ENCODE results near the gene ATP1A3.

The ATP1A3 gene

DNA sequence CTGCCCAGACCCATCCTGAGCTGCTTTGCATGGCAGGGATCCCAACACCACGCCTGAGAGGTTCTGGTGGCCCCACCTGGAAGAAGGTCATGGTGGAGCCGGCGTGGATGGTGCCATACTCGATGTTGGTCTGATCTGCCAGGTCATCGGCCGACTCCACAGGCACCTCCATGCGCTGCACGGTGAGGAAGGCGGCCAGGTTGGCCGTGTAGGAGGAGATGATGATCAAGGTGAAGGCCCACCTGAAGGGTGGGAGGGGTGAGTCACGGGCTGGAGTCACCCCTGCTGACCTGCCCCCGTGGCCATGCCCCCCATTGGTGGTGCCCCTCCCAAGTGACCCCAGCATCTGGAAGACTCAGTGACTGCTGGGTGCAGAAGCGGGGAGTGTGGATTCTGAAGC, 12.5 kb upstream of the ATP1A3 start:
- H4K91ac ChIP-seq (ENCODE audit: low read length): no peak overlapping the region
- H3K23ac ChIP-seq (ENCODE audit: low read length in 2 of 2): no peak overlapping the region
- no peak overlapping the region for H2BK5ac ChIP-seq (ENCODE audit: low read depth, low read length, poor library complexity, severe bottlenecking)
- no peak overlapping the region for H3K14ac ChIP-seq (ENCODE audit: low read length in 2 of 2)
- H3K4me1 ChIP-seq (ENCODE audit: control insufficient read depth, insufficient read depth, low read depth, low read length): no peaks in the 10 kb centered on the region
- no peak overlapping the region for H4K8ac ChIP-seq (ENCODE audit: low read length)
- H3K4ac ChIP-seq (ENCODE audit: low read depth in 1 of 2, low read length in 2 of 2): no peak overlapping the region
- 76% methylated on average over 13 of the region's 13 CpGs for WGBS
- no peaks in the 10 kb centered on the region for H3K36me3 ChIP-seq (ENCODE audit: control insufficient read depth in 1 of 2, insufficient read depth in 2 of 2, low read depth in 1 of 2, low read length in 2 of 2)
- no peaks in the 10 kb centered on the region for H3K79me1 ChIP-seq (replicated peaks; ENCODE audit: low read length, poor library complexity, severe bottlenecking)
- H3K9me3 ChIP-seq (ENCODE audit: control insufficient read depth, low read length): no peaks in the 10 kb centered on the region
- DNase-seq: no peak
- H2BK12ac ChIP-seq (ENCODE audit: low read length in 2 of 2): no peak overlapping the region
- H2BK15ac ChIP-seq (ENCODE audit: low read depth, poor library complexity, severe bottlenecking): no peak overlapping the region
- peaks cover 46 to 49% of the 10 kb centered on the region in 2 experiments for H3K27me3 ChIP-seq (ENCODE audit: control insufficient read depth in 1 of 2, insufficient read depth in 1 of 2, low read length in 2 of 2)
- no peak overlapping the region for H3K9ac ChIP-seq (ENCODE audit: low read length)
- H2AFZ ChIP-seq (ENCODE audit: low read depth, low read length): no peak overlapping the region
- no peak overlapping the region for H3K4me2 ChIP-seq (ENCODE audit: low read length, poor library complexity, severe bottlenecking)
- H2BK120ac ChIP-seq (ENCODE audit: low read depth, low read length): no peak overlapping the region
- no peak overlapping the region for H2AK5ac ChIP-seq (ENCODE audit: low read length, severe bottlenecking)
- H3K4me3 ChIP-seq (ENCODE audit: insufficient read depth in 1 of 2, low read depth in 1 of 2, low read length in 2 of 2): no peak overlapping the region
- H3K27ac ChIP-seq (ENCODE audit: low read length, poor library complexity, severe bottlenecking): no peak overlapping the region
- H3K18ac ChIP-seq (ENCODE audit: low read depth in 1 of 2, low read length in 2 of 2): no peak overlapping the region

DNA sequence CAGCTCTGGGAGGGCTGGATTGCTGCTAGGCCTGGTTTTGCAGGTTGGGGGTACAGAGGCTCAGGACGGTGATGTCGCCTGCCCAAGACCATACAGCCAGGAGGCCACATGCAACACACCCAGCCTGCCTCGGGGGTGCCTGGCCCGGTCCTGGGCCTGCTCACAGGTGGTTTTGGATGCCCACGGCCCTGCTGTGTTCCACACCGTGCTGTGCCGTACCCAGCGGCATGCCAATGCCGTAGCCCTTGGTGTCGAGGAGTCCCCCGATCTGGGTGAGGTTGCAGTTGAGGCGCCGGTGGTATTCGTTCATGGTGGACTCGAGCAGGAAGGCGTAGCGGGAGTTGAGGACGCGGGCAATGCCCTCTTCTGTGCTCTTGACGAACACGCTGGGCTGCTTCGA, 11.5 kb upstream of the ATP1A3 start:
- Histone ChIP-seq H2BK5ac (ENCODE audit: low read depth, low read length, poor library complexity, severe bottlenecking) (no peak overlapping the region), H3K27ac (ENCODE audit: low read length, poor library complexity, severe bottlenecking) (no peak overlapping the region), H3K36me3 (ENCODE audit: control insufficient read depth in 1 of 2, insufficient read depth in 2 of 2, low read depth in 1 of 2, low read length in 2 of 2) (no peaks in the 10 kb centered on the region), H3K4me2 (ENCODE audit: low read length, poor library complexity, severe bottlenecking) (no peak overlapping the region), H3K4me3 (ENCODE audit: insufficient read depth in 1 of 2, low read depth in 1 of 2, low read length in 2 of 2) (no peak overlapping the region), H3K4me1 (ENCODE audit: control insufficient read depth, insufficient read depth, low read depth, low read length) (no peaks in the 10 kb centered on the region), H3K9ac (ENCODE audit: low read length) (no peak overlapping the region), H3K14ac (ENCODE audit: low read length in 2 of 2) (no peak overlapping the region), H3K4ac (ENCODE audit: low read depth in 1 of 2, low read length in 2 of 2) (no peak overlapping the region), H3K18ac (ENCODE audit: low read depth in 1 of 2, low read length in 2 of 2) (no peak overlapping the region), H2AFZ (ENCODE audit: low read depth, low read length) (no peak overlapping the region), H3K27me3 (ENCODE audit: control insufficient read depth in 1 of 2, insufficient read depth in 1 of 2, low read length in 2 of 2) (peaks cover 56 to 59% of the 10 kb centered on the region in 2 experiments), H2AK5ac (ENCODE audit: low read length, severe bottlenecking) (no peak overlapping the region), H2BK120ac (ENCODE audit: low read depth, low read length) (no peak overlapping the region), H3K9me3 (ENCODE audit: control insufficient read depth, low read length) (no peaks in the 10 kb centered on the region), H4K91ac (ENCODE audit: low read length) (no peak overlapping the region), H2BK15ac (ENCODE audit: low read depth, poor library complexity, severe bottlenecking) (no peak overlapping the region), H3K79me1 (replicated peaks; ENCODE audit: low read length, poor library complexity, severe bottlenecking) (no peaks in the 10 kb centered on the region), H3K23ac (ENCODE audit: low read length in 2 of 2) (no peak overlapping the region), H2BK12ac (ENCODE audit: low read length in 2 of 2) (no peak overlapping the region), H4K8ac (ENCODE audit: low read length) (no peak overlapping the region)
- 86% methylated on average over 21 of the region's 22 CpGs for WGBS
- no peak for DNase-seq

GRCh38 chr19:42003506-42004294, 9.7 kb upstream of the ATP1A3 start:
- no peaks in the 10 kb centered on the region for H3K79me1 ChIP-seq (replicated peaks; ENCODE audit: low read length, poor library complexity, severe bottlenecking)
- H2BK12ac ChIP-seq (ENCODE audit: low read length in 2 of 2): no peak overlapping the region
- no peaks in the 10 kb centered on the region for H3K36me3 ChIP-seq (ENCODE audit: control insufficient read depth in 1 of 2, insufficient read depth in 2 of 2, low read depth in 1 of 2, low read length in 2 of 2)
- 88% methylated on average over 21 of the region's 21 CpGs for WGBS
- no peak overlapping the region for H2BK5ac ChIP-seq (ENCODE audit: low read depth, low read length, poor library complexity, severe bottlenecking)
- H3K27me3 ChIP-seq (ENCODE audit: control insufficient read depth in 1 of 2, insufficient read depth in 1 of 2, low read length in 2 of 2): peaks cover 72 to 73% of the 10 kb centered on the region in 2 experiments
- DNase-seq: no peak
- H3K23ac ChIP-seq (ENCODE audit: low read length in 2 of 2): no peak overlapping the region
- no peak overlapping the region for H3K18ac ChIP-seq (ENCODE audit: low read depth in 1 of 2, low read length in 2 of 2)
- no peak overlapping the region for H3K9ac ChIP-seq (ENCODE audit: low read length)
- H4K91ac ChIP-seq (ENCODE audit: low read length): no peak overlapping the region
- no peak overlapping the region for H3K4me3 ChIP-seq (ENCODE audit: insufficient read depth in 1 of 2, low read depth in 1 of 2, low read length in 2 of 2)
- H4K8ac ChIP-seq (ENCODE audit: low read length): no peak overlapping the region
- no peak overlapping the region for H3K4me2 ChIP-seq (ENCODE audit: low read length, poor library complexity, severe bottlenecking)
- H3K4me1 ChIP-seq (ENCODE audit: control insufficient read depth, insufficient read depth, low read depth, low read length): peaks cover 2% of the 10 kb centered on the region
- H3K4ac ChIP-seq (ENCODE audit: low read depth in 1 of 2, low read length in 2 of 2): no peak overlapping the region
- no peaks in the 10 kb centered on the region for H3K9me3 ChIP-seq (ENCODE audit: control insufficient read depth, low read length)
- no peak overlapping the region for H2BK120ac ChIP-seq (ENCODE audit: low read depth, low read length)
- no peak overlapping the region for H3K14ac ChIP-seq (ENCODE audit: low read length in 2 of 2)
- no peak overlapping the region for H2AFZ ChIP-seq (ENCODE audit: low read depth, low read length)
- H2BK15ac ChIP-seq (ENCODE audit: low read depth, poor library complexity, severe bottlenecking): no peak overlapping the region
- H3K27ac ChIP-seq (ENCODE audit: low read length, poor library complexity, severe bottlenecking): no peak overlapping the region
- no peak overlapping the region for H2AK5ac ChIP-seq (ENCODE audit: low read length, severe bottlenecking)

DNA sequence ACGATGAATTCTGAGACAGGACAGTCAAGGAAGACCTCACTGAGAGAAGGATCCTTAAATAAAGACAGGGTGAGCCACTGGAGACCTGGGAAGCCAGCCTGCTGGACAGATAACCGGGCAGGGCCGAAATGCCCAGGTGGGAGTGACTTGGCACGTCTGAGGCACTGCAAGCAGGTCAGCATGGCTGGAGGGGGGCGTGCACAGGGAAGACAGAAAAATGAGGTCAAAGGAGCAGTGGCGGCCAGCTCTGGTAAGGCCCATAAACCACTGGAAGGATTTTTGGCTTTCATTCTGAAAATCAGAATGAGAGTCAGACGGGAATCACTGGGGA, 5.8 kb upstream of the ATP1A3 start:
- 80% methylated on average over 7 of the region's 7 CpGs for WGBS
- Histone ChIP-seq H3K14ac (ENCODE audit: low read length in 2 of 2) (no peak overlapping the region), H3K27ac (ENCODE audit: low read length, poor library complexity, severe bottlenecking) (no peak overlapping the region), H4K91ac (ENCODE audit: low read length) (no peak overlapping the region), H3K4me2 (ENCODE audit: low read length, poor library complexity, severe bottlenecking) (no peak overlapping the region), H3K36me3 (ENCODE audit: control insufficient read depth in 1 of 2, insufficient read depth in 2 of 2, low read depth in 1 of 2, low read length in 2 of 2) (no peaks in the 10 kb centered on the region), H3K9me3 (ENCODE audit: control insufficient read depth, low read length) (no peaks in the 10 kb centered on the region), H3K4ac (ENCODE audit: low read depth in 1 of 2, low read length in 2 of 2) (no peak overlapping the region), H3K79me1 (replicated peaks; ENCODE audit: low read length, poor library complexity, severe bottlenecking) (no peaks in the 10 kb centered on the region), H2BK12ac (ENCODE audit: low read length in 2 of 2) (no peak overlapping the region), H2AFZ (ENCODE audit: low read depth, low read length) (no peak overlapping the region), H3K18ac (ENCODE audit: low read depth in 1 of 2, low read length in 2 of 2) (no peak overlapping the region), H3K4me1 (ENCODE audit: control insufficient read depth, insufficient read depth, low read depth, low read length) (peaks cover 5% of the 10 kb centered on the region), H4K8ac (ENCODE audit: low read length) (no peak overlapping the region), H2BK120ac (ENCODE audit: low read depth, low read length) (no peak overlapping the region), H2AK5ac (ENCODE audit: low read length, severe bottlenecking) (no peak overlapping the region), H2BK15ac (ENCODE audit: low read depth, poor library complexity, severe bottlenecking) (no peak overlapping the region), H3K23ac (ENCODE audit: low read length in 2 of 2) (no peak overlapping the region), H3K9ac (ENCODE audit: low read length) (no peak overlapping the region), H3K27me3 (ENCODE audit: control insufficient read depth in 1 of 2, insufficient read depth in 1 of 2, low read length in 2 of 2) (peaks cover 89 to 91% of the 10 kb centered on the region in 2 experiments), H2BK5ac (ENCODE audit: low read depth, low read length, poor library complexity, severe bottlenecking) (no peak overlapping the region), H3K4me3 (ENCODE audit: insufficient read depth in 1 of 2, low read depth in 1 of 2, low read length in 2 of 2) (no peak overlapping the region)
- DNase-seq: no peak
